HepG2 (cell line): ENCODE results near the gene CD4. TPM values are rescaled to one million over a fixed set of nuclear protein-coding genes. Genes with fewer than 3 reads are reported as not detected.
A peak's percentile ranks its signal among the peaks of the same experiment; 100 is the strongest.

ENCODE experiments used
- ATF1 ChIP-seq: IDR thresholded peaks from 2 replicates; pipeline ENCODE4 v1.6.1; 2016; ENCODE audit warnings: mild to moderate bottlenecking, control low read depth
- BCL6 ChIP-seq: IDR thresholded peaks from 2 replicates; pipeline ENCODE4 v1.6.1; 2016; ENCODE audit warnings: missing genetic modification reagents, missing compliant biosample characterization
- GMEB1 ChIP-seq: sonication (generic); formaldehyde crosslinking; IDR thresholded peaks from 2 replicates; pipeline ENCODE4 v1.5.1; 2020; ENCODE audit warnings: missing genetic modification reagents, mild to moderate bottlenecking, borderline replicate concordance
- HNF4A ChIP-seq: sonication (generic); formaldehyde crosslinking; IDR thresholded peaks from 2 replicates; pipeline ENCODE4 v1.4.0; 2020; ENCODE audit warnings: missing genetic modification reagents
- MIXL1 ChIP-seq: IDR thresholded peaks from 2 replicates; pipeline ENCODE4 v1.6.1; 2016
- NKX3-1 ChIP-seq: sonication (generic); formaldehyde crosslinking; IDR thresholded peaks from 2 replicates; pipeline ENCODE4 v1.5.0; 2020; ENCODE audit warnings: missing genetic modification reagents
- NR2F6 ChIP-seq, 2 experiments: IDR thresholded peaks; 2 replicates each; pipeline ENCODE4 v1.6.1; 2016; ENCODE audit warnings: antibody characterized with exemption in 1 of 2, mild to moderate bottlenecking in 1 of 2
- PITX1 ChIP-seq: sonication (generic); formaldehyde crosslinking; IDR thresholded peaks from 2 replicates; pipeline ENCODE4 v1.5.1; 2020; ENCODE audit warnings: mild to moderate bottlenecking, missing genetic modification reagents
- PRMT3 ChIP-seq: sonication (generic); formaldehyde crosslinking; IDR thresholded peaks from 2 replicates; pipeline ENCODE4 v1.8.1; 2022; ENCODE audit warnings: low read depth, mild to moderate bottlenecking, moderate library complexity, missing genetic modification reagents, borderline replicate concordance
- REXO4 ChIP-seq: sonication (generic); formaldehyde crosslinking; IDR thresholded peaks from 2 replicates; pipeline ENCODE4 v1.8.0; 2022; ENCODE audit warnings: missing genetic modification reagents, mild to moderate bottlenecking, borderline replicate concordance
- SATB2 ChIP-seq: sonication (generic); formaldehyde crosslinking; IDR thresholded peaks from 2 replicates; pipeline ENCODE4 v1.5.0; 2020; ENCODE audit warnings: missing genetic modification reagents
- SKIL ChIP-seq: sonication (generic); formaldehyde crosslinking; IDR thresholded peaks from 2 replicates; pipeline ENCODE4 v1.8.0; 2022; ENCODE audit warnings: missing genetic modification reagents, mild to moderate bottlenecking, moderate library complexity, borderline replicate concordance
- ZNF441 ChIP-seq: sonication (generic); formaldehyde crosslinking; IDR thresholded peaks from 2 replicates; pipeline ENCODE4 v1.7.0; 2021; ENCODE audit warnings: missing genetic modification reagents, borderline replicate concordance
- ZNF564 ChIP-seq: sonication (generic); formaldehyde crosslinking; IDR thresholded peaks from 2 replicates; pipeline ENCODE4 v1.8.1; 2023; ENCODE audit warnings: mild to moderate bottlenecking, missing genetic modification reagents
- ZNF678 ChIP-seq: sonication (generic); formaldehyde crosslinking; IDR thresholded peaks from 2 replicates; pipeline ENCODE4 v1.4.0; 2020; ENCODE audit warnings: mild to moderate bottlenecking, missing genetic modification reagents
- ZNF777 ChIP-seq: sonication (generic); formaldehyde crosslinking; IDR thresholded peaks from 2 replicates; pipeline ENCODE4 v1.4.0; 2020; ENCODE audit warnings: missing genetic modification reagents
- ZSCAN31 ChIP-seq: sonication (generic); formaldehyde crosslinking; IDR thresholded peaks from 2 replicates; pipeline ENCODE4 v1.5.0; 2020; ENCODE audit warnings: low read depth, mild to moderate bottlenecking, missing genetic modification reagents
- polyA plus RNA-seq, 8 experiments: library from polyadenylated mRNA; depleted of rRNA in 3 of 8; stranded (reverse) in 7 of 8; unstranded in 1 of 8; fragments of >200 nt; fragmentation: Illumina TruSeq in 4 of 8; extraction: Trizol in 4 of 8; gene quantifications; 2 replicates each; pipeline versions ENCODE4 v1.2.1 to v1.2.3, GENCODE V29; 2011 to 2016; ENCODE audit warnings: low read depth in 4 of 8, missing spikeins in 1 of 8, mixed read lengths in 1 of 8; ENCODE audit not compliant: insufficient read depth in 1 of 8
- total RNA-seq, 5 experiments: library from RNA; depleted of rRNA; stranded (reverse); fragments of >200 nt; fragmentation: Illumina TruSeq; extraction: Trizol; gene quantifications; 2 replicates each; pipeline ENCODE4 v1.2.3, GENCODE V29; 2016; ENCODE audit warnings: low read depth in 1 of 5
- TF ChIP-seq, protein P1 (sequence below): sonication (generic); formaldehyde crosslinking; IDR thresholded peaks from 2 replicates; pipeline ENCODE4 v1.4.0; 2020; ENCODE audit warnings: missing genetic modification reagents
- TF ChIP-seq, protein P2 (sequence below): sonication (generic); formaldehyde crosslinking; conservative IDR thresholded peaks from 2 replicates; pipeline ENCODE4 v1.8.0; 2022; ENCODE audit warnings: low read depth, missing genetic modification reagents

CD4 gene
- total and polyA plus RNA-seq, 2 of the 13 experiments (the other 11 are each of a cell fraction or from before 2014, with no cell fraction given), result 0.07 to 0.95 TPM

GRCh38 chr12:6775185-6776174 is 13.8 kb upstream of the CD4 start (continued):
- TF ChIP-seq MIXL1 (CRISPR knock-in tag) (peak; percentile 67), ZNF441 (peak; percentile 99), ZNF678 (CRISPR knock-in tag) (0 out of 2 replicates have a peak, but pooled peaks have one; percentile 31), NKX3-1 (peak; percentile 69; the same call in 1 of the 2 replicates), ATF1 (peak; percentile 43; the same call in 1 of the 2 replicates), SKIL (CRISPR knock-in tag) (peak; percentile 80), ZNF564 (no peak), REXO4 (CRISPR knock-in tag) (no peak), BCL6 (CRISPR knock-in tag) (peak; percentile 97), PITX1 (CRISPR knock-in tag) (peak; percentile 93), PRMT3 (CRISPR knock-in tag) (no peak), GMEB1 (CRISPR knock-in tag) (peak; percentile 48; the same call in 1 of the 2 replicates), ZNF777 (CRISPR knock-in tag) (0 out of 2 replicates have a peak, but pooled peaks have one; percentile 39), NR2F6 (IDR thresholded peaks at IDR 0.05) (peak; percentile 66), NR2F6 (CRISPR knock-in tag; IDR thresholded peaks at IDR 0.05) (peak; percentile 47), ZSCAN31 (CRISPR knock-in tag) (no peak), SATB2 (CRISPR knock-in tag) (no peak), HNF4A (CRISPR knock-in tag) (peak; percentile 77)
- TF ChIP-seq, protein P1, sequence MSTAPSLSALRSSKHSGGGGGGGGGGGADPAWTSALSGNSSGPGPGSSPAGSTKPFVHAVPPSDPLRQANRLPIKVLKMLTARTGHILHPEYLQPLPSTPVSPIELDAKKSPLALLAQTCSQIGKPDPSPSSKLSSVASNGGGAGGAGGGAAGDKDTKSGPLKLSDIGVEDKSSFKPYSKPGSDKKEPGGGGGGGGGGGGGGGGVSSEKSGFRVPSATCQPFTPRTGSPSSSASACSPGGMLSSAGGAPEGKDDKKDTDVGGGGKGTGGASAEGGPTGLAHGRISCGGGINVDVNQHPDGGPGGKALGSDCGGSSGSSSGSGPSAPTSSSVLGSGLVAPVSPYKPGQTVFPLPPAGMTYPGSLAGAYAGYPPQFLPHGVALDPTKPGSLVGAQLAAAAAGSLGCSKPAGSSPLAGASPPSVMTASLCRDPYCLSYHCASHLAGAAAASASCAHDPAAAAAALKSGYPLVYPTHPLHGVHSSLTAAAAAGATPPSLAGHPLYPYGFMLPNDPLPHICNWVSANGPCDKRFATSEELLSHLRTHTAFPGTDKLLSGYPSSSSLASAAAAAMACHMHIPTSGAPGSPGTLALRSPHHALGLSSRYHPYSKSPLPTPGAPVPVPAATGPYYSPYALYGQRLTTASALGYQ, result peak; percentile 93
- TF ChIP-seq, protein P2, sequence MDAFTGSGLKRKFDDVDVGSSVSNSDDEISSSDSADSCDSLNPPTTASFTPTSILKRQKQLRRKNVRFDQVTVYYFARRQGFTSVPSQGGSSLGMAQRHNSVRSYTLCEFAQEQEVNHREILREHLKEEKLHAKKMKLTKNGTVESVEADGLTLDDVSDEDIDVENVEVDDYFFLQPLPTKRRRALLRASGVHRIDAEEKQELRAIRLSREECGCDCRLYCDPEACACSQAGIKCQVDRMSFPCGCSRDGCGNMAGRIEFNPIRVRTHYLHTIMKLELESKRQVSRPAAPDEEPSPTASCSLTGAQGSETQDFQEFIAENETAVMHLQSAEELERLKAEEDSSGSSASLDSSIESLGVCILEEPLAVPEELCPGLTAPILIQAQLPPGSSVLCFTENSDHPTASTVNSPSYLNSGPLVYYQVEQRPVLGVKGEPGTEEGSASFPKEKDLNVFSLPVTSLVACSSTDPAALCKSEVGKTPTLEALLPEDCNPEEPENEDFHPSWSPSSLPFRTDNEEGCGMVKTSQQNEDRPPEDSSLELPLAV, result no peak
